Endothelial cell of hepatic sinusoid (primary cell): Measurements from ENCODE around the gene PLPP4.

Experiments used
- in situ Hi-C: cut with HindIII; loops from 2 replicates; pipeline ENCODE4 v1.10.0; 2017; ENCODE audit warnings: low sequenced_read_pairs

The PLPP4 gene

DNA sequence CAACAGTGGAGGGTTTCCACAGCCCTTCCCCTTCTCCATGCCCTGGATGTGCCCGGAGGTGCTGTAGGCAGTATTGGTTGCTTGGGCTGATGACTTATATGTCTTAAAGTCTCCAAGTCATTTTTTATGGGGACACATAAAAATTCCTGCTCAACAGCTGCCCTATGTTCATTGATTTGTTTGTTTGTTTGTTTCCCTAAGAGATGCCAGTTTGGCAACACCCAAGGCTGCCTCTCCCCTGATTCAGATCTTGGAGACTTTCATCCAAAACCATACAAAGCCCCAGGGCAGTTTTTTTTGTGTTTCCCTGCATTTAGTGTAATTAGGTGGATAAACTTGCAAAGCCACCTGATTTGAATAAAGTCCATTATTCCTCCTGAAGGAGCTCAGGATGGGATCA, 115.3 kb downstream of the PLPP4 start:
- in situ Hi-C loops: no loop called here

DNA sequence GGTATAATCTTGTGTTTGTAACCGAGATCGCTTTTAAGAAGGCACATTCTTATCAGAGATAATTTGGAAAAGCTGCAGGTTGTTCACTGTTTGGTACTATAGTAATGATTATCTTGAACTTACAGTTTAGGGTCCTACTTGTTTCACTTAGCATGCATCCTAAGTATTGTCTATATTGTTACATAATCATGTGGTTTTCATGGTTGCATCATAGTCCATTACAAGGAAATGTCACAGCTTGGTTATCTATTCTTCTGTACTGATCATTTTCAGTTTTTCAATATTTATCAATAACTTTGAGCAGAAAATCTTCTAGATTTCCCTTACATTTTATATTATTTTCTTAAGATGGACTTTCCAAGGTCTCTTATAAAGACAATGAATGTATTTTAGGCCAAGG, 116.3 kb downstream of the PLPP4 start:
- in situ Hi-C loops: no loop called here

DNA sequence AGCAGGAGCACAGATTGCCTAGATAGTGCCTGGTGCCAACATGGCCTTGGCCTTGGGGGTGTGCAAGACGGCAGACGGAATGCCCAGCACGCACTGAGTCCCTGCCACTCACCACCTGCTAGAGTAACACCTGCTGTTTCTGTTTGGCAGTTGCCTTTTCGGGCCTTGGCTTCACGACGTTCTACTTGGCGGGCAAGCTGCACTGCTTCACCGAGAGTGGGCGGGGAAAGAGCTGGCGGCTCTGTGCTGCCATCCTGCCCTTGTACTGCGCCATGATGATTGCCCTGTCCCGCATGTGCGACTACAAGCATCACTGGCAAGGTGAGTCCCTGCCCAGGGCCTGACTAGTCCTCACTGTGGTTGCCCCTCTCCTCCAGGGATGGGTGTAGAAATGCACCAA, 118.0 kb downstream of the PLPP4 start:
- in situ Hi-C loops: no loop called here

DNA sequence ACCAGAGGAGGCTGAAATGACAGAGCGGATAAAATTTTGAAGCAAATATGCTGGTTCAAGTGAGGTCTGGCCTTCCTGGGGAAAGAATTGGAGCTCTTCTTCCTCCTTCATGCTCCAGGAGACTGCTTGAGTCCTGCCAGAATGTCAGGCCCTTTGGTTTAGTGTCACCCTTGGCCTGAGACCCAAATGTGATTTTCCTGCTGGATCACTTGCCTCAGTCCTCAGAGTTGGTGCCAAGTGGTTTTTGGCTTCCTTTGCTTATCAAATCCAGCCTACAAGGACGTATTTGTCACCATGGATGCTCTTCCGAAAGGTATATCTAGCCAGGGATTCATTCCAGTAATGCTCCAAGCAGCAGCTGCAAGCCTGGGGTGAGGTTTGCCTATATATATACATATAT, 118.4 kb downstream of the PLPP4 start:
- in situ Hi-C loops: no loop called here

DNA sequence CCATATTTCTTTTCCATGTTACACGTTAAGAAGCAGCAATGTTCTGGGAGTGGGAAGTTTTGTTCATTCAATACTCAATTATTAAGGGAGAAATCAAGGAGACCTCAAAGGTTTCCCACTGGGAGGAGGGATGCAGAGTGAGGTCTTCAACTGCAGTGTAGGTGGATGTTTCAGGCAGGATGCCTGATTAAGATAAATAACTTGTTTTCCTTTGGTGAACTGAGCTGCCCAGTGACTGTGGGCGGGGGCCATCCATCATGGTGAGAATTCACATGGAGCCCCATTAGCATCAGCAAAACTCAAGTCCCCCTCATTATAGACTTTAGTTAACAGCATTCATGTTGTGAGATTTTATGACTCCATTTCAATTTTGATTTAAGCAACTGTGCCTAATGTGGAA, 121.1 kb downstream of the PLPP4 start:
- in situ Hi-C loops: no loop called here

DNA sequence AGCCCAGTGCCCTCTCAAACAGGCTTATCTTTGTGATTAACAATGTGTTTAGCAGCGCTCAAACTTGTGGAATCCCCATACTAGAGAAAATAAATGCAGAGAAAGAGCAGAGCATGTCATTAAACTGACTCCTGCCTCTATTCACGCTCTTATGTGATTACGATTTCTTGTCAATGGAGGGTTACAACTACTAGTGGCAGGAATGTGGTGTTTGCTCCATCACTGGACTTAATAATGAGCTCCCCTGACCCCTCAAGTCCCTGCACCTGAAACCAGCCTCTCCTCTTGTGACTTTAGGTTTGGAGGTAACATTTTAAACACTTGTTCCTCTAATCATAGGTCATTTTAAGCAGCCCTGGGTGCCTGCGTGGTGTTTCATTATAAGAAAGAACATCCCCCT, 121.9 kb downstream of the PLPP4 start:
- in situ Hi-C loops: no loop called here

DNA sequence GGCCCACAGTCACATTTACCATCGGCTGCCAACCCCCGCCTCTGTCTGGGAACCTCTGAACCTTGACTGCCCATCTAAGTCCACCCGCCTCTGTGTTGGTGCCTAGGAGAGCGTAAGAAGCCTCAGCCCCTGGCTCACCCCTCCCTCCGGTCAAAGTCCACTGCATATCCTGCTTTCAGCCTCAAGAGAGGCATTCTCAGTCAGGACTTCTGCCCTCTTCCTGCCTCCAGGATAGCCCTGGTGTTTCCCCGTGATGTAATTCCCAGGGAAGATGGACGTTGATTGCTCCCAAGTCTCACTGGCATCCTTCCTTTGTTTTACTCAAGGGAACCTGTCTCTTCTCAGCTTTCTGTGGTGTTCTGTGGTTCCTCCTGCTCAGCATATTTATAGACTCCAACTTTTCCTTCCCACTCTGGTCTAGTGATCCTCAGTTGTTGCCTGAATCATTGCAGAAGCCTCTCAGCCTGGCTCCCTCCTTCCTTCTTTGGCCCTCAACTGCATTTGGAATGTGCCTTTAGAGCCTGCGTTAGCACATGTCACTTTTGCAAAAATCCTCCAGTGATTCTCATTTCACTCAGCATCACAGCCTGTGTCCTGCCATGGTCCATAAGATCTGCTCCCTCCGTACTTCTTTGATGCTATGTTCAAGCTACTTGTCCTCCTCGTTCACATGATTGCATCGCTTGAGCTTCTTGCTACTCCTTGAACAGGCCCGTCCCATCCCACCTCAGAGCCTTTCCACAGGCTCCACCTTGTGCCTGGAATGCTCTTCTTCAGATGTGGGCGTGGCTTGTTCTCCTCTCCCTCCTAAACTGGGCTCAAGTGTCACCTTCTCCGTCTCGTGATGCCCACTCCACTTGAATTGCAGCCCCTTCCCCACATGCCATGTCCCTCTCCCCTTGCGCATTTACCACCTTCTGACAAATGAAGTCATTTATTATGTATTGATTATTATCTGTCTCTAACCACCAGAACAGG, 124.2 kb downstream of the PLPP4 start:
- in situ Hi-C loops: no loop called here

DNA sequence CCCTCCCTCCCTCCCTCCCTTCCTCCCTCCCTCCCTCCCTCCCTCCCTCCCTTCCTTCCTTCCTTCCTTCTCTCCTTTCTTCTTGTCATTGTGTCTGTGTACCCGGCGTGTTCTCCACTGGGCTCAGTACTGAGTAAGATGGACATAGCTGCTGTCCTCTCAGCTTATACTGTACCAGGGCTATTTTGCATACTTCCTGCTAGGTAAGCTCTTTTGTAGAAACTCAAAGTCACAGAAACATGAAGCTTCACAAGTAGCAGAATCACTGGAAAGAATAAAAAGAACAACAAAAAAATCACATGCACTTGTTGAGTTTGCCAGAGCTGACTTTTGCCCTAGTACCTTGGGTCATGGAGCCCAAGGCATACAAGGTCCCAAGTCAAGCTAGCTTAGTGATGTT, 125.7 kb downstream of the PLPP4 start:
- in situ Hi-C loops: no loop called here

DNA sequence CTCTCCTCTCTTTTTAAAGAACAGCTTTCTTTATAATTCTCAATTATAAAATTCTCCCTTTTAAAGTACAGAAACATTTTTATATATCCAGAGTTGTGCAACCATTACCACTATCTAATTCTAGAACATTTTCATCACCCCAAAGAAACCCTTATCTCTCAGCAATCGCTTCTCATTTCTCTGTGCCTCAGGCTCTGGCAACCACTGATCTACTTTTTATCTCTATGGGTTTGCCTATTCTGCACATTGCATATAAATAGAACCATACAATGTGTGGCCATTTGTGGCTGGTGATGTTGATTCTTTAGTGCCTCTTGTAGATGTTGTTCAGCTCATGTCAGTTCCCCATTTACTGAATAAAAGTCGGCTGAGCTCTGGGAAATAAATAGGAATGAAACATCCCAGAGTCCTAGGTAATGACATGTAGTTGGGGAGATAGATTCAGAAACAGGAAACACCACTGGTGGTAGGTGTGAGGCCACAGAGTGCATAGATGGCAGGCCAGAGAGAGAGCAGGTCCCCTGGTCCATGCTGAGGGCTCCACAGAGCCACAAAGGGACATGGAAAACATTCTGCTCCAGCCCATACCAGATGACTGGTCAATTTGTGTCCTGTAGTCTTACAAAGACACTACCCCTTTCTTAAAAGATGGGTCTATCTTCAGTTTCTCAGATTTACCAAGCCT, 126.5 kb downstream of the PLPP4 start:
- in situ Hi-C loops: no loop called here

DNA sequence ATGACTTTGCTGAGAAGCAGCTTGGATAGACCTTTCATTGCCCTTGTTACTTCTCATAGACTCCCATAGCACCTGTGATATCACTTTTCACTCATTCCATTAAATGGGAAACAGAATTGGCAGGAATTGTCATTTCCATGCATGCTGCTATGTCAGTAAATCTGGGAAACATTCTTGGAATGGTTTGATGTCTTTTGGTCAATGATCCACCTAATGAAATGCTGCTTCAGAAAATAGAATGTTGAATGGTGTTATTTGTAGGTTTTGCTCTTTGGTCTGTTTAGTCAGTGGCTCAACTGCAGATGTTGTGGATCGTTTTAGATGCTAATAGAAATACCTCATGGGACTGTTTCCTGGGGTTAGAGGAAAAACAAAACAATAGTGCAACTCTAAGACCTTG, 127.8 kb downstream of the PLPP4 start:
- in situ Hi-C loops: no loop called here

DNA sequence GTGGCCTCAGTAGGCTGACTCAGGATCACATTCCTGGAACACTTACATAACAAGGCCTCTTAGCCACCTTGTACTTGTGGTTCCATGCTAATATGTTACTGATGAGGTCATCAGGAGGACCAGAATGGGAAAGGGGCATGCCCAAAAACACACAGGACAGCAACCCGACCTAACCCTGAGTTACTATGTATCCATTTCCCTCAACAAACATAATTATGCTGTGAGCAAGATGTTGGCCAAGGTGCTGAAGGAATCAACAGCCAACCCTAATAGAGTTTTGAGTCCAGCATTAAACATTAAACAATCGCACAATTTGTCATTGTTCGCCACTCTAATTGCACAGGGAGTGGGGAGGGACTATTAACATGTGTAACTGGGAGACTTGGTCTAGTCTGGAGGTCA, 129.4 kb downstream of the PLPP4 start:
- in situ Hi-C loops: no loop called here

DNA sequence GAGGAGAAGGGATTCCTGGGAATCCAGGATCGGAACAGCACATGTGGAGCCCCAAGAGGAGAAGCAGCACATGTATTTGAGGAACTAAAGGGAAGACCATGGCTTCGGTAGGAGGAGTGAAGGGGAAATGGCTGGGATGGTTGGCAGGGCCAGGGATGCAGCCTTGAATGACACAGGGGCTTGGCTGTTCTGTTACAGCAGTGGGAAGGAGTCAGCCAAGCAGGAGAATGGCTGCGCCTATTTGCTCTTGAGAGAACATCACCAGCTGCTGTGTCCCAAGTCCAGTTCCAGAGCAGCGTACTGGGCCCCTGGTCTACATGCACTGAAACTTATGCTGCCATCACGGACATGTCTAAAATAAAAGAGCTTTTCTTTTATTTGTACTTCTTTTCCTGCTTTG, 130.0 kb downstream of the PLPP4 start:
- in situ Hi-C loops: no loop called here

DNA sequence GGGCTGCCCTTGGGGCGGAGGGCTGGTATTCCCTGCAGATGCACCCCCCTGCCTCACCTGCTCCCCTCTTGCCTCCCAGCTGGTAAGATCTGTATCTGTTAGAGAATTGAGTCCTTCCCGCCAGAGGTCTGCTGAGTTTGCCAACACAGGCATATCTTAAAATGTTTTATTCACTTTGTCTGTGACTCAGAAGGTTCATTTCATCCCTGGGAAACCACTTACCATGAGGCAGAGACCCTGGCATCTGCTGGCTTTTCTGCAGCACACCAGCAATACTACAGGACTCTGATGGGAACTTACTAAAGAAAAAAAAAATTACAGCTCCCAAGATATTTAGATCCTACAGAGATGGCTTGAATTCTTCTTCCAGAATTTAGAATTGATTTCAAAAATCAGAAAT, 131.3 kb downstream of the PLPP4 start:
- in situ Hi-C loops: no loop called here

DNA sequence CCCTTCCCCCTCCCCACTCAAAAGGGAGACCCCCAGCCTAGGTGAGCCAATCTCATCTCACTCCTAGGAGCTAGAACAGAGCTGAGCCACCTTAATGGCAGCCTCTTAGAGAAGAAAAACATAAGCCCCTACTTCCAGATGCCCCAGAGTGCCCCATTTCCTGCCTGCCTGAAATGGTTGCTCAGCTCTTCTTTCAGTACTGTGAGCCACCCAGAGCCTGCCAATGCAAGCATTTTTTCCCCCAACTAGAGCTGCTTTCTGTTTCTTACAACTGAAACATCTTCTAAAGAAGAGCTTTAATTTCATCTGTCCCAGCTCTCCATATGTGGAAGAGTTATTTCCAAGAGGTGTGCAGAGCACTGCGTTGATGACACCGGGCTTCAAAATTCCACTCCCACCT, 136.7 kb downstream of the PLPP4 start:
- in situ Hi-C loops: no loop called here

DNA sequence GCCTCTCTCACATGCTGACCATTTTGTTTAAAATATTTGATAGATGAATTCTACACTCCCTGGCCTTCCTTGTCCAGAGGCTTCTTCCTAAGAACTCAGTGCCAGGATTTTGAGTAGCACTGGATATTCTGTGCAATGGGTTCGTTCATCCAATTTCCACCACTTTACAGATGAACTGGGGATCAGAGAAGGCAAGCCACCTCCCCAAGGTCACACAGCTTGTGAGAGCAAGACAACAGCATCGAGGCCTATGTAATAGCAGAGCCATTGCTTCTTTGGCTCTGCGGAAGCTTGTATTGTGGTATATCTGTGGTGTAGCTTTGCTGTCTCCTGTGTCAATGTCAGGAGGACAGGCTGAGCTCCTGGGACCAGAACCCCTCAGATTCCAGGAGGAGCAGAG, 140.9 kb downstream of the PLPP4 start:
- in situ Hi-C loops: no loop called here

DNA sequence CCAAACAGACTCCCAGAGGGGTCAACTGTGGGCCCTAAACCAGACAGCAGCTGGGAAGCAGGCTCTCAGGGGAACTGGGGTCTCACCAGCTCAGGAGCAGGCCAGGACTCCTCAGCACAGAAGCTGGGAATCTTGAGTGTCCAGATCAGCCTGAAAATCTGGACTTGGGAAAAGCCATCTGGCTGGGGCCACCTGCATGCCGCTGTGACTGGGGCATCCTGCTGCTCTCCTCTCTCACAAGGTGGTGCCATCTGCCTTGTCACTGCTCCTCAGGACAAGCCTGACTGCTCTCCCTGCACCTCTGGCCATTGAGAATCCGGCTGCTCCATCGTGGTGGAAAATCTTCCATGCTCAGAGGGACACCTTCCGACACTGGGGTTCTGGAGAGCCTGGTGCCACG, 141.4 kb downstream of the PLPP4 start:
- in situ Hi-C loops: no loop called here

DNA sequence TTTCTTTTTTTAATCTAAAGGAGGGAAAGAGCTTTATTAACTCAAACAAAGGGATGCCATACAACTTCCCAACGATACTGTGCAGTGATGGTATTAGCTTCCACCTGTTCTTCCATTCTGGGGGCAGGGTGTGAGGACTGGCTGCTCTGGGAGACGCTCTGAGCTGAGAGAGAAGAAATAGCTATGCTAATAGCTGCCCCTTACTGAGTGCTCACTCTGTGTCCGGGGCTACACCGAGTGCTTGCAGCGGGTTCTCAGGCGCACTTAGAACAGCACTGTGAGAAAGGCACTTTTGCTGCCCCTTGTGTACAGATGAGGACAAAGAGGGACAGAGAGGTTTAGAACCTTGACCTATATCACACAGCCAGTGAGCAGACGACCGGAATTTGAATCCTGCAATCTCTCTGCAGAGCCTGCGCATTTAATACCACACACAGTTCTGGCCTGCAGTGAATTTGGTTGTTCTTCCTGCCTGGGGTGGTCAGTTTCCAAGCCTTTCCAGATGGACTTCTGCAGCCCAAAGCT, 142.2 kb downstream of the PLPP4 start:
- in situ Hi-C loops: no loop called here

DNA sequence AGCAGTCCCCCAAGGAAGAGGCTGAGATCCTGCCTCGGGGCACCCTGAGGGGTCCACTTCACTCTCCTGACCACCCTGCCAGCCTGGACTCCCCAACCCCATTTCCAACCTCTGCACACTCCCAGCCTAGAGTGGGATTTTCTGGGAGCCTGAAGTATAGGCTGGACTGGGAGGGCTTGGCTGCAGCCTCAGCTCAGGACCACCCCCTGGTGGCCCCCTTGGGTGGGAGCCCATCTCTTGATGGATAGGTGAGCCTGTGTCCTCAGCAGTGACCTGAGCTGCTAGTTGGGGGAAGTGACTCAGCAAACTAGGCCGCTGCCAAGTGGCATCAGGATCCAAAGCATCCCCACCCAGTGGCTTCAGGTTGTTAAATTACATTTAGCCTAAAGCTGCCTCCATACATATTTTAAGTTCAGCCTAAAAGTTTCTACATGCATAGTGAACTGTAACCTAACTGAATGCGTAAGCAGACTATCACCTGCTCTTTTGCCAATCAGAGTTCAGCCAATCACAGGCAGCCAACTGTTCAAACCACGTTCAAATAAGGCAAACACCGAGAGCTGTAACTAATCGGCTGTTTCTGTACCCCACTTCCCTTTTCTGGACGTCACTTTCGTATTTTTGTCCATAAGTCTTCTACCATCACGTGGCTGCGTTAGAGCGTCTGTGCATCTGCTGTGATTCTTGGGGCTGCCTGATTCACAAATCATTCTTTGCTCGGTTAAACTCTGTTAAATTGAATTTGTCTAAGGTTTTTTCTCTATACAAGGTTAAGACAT, 144.0 kb downstream of the PLPP4 start:
- in situ Hi-C loops: no loop called here

DNA sequence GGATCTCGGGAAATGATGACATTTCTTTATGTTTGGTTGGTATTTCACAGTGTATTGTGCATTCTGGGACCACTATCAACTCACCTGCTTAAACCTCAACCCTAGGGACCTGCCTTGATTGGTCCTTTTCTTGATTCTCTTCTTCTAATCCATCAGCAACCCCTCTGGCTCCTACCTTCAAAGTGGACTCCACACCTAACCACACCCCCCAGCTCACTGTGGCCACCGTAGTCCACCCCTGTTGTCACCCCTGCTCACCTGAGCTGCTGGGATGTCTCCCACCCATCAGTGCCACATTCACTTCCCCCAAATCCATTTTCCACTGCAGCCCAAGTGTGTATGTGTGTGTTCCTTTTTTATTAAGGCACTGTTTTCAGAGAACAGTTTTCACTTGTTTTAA, 145.0 kb downstream of the PLPP4 start:
- in situ Hi-C loops: no loop called here

DNA sequence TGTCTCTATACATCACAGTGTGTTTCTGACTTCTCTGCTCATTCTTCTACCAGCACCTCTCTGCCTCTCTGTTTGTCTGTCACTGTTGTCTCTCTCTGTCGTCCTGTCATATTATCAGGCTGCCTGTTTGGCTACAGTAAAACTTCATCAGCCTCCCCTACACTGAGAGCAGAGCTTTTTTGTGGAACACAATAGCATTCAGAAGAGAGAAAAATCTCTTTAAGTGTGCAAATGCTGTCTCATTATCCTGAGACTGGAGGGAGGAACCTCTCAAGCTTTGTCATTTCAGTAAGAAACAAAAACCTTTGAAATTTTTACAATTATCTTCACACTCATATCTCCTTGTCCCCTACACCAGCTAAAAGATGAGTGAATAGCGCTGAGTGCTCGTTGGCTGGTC, 148.4 kb downstream of the PLPP4 start:
- in situ Hi-C loops: no loop called here

DNA sequence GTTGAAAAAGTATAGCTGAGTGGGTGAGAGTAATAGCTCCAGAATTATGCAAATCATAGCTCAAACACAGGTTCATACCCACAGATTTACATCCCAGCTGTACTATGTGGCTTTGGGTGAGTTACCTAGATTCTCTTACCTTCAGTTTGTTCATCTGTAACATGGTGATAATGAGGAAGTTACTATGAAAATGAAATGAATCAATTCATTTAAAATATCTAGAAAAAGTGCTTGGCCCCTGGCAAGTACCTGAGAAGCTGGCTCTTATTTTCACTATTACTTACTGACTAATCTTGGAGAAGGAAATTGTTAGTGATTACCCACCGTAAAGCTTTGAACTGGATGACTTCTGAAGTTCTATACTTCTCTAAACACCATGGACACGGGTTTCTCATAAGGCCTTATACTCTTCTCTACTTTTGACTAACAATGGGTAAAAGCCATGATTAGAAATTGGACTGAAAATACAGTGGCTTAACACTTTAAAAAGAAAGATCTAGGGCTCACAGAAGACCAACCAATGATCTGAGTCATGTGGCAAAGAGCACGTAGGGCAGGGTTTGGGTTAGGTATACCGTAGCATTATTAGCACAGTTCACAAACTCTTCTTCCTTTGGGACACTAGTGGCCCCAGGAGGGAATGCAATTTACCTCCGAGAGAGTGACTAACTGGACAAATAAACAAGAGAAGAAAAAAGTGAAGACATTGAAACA, 149.2 kb downstream of the PLPP4 start:
- in situ Hi-C loops: no loop called here
